ENCODE measurements around the gene LRRC61. TPM values are rescaled to one million over a fixed set of nuclear protein-coding genes. Genes with fewer than 3 reads are reported as not detected.
"Not testable (repeated sequence)": the region's sequence is repeated elsewhere in the genome, so short reads cannot be mapped to it uniquely, and the experiment has no call there.

The LRRC61 gene
- total RNA-seq, 2 donors from 2014 or later, result 0.77 to 27.0 TPM

GRCh38 chr7:150283608-150284007 lies 39.5 kb upstream of the LRRC61 start:
- WGBS, 2 experiments (ENCODE audit: insufficient coverage in 1 of 2, insufficient read length in 1 of 2), result no CpG with 5 or more reads among the region's 6 CpGs
- not testable (repeated sequence) for H3K36me3 ChIP-seq (ENCODE audit: control insufficient read depth, insufficient read depth, low read length); H3K27me3 Mint-ChIP-seq (ENCODE audit: insufficient read depth)

GRCh38 chr7:150285849-150286754 lies 37.1 kb upstream of the LRRC61 start:
- TF ChIP-seq, protein P1, sequence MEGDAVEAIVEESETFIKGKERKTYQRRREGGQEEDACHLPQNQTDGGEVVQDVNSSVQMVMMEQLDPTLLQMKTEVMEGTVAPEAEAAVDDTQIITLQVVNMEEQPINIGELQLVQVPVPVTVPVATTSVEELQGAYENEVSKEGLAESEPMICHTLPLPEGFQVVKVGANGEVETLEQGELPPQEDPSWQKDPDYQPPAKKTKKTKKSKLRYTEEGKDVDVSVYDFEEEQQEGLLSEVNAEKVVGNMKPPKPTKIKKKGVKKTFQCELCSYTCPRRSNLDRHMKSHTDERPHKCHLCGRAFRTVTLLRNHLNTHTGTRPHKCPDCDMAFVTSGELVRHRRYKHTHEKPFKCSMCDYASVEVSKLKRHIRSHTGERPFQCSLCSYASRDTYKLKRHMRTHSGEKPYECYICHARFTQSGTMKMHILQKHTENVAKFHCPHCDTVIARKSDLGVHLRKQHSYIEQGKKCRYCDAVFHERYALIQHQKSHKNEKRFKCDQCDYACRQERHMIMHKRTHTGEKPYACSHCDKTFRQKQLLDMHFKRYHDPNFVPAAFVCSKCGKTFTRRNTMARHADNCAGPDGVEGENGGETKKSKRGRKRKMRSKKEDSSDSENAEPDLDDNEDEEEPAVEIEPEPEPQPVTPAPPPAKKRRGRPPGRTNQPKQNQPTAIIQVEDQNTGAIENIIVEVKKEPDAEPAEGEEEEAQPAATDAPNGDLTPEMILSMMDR (conservative IDR thresholded peaks at IDR 0.05), result peak; percentile 75
- H3K27me3 Mint-ChIP-seq (ENCODE audit: insufficient read depth); H3K9me3 ChIP-seq (ENCODE audit: control insufficient read depth, low read length); H3K4me3 Mint-ChIP-seq; H3K36me3 Mint-ChIP-seq (ENCODE audit: low read depth); H3K36me3 ChIP-seq (ENCODE audit: control insufficient read depth, insufficient read depth, low read length); H3K4me3 ChIP-seq (ENCODE audit: low read length); H3K27me3 ChIP-seq (ENCODE audit: control insufficient read depth, insufficient read depth, low read length, poor library complexity, severe bottlenecking); H3K9me3 Mint-ChIP-seq; H3K9ac ChIP-seq (ENCODE audit: extremely low read depth, low read length, poor library complexity, severe bottlenecking); H3K4me1 Mint-ChIP-seq; H3K27ac ChIP-seq (ENCODE audit: low read depth, low read length); H3K4me1 ChIP-seq (ENCODE audit: control insufficient read depth, insufficient read depth, low read length); H3K27ac Mint-ChIP-seq: not testable (repeated sequence)
- DNase-seq, result peak; percentile 61
- WGBS, 2 experiments (ENCODE audit: insufficient coverage in 1 of 2, insufficient read length in 1 of 2), result 37% methylated on average over 14 of the region's 16 CpGs; no CpG with 5 or more reads in 1 of the 2 experiments

More at GRCh38 chr7:150283608-150284007, 39.5 kb upstream of the LRRC61 start:
- not testable (repeated sequence) for H3K27ac Mint-ChIP-seq; H3K4me3 ChIP-seq (ENCODE audit: low read length); H3K4me3 Mint-ChIP-seq; H3K9me3 ChIP-seq (ENCODE audit: control insufficient read depth, low read length); H3K27me3 ChIP-seq (ENCODE audit: control insufficient read depth, insufficient read depth, low read length, poor library complexity, severe bottlenecking); H3K27ac ChIP-seq (ENCODE audit: low read depth, low read length); H3K4me1 Mint-ChIP-seq; H3K4me1 ChIP-seq (ENCODE audit: control insufficient read depth, insufficient read depth, low read length); DNase-seq; H3K9ac ChIP-seq (ENCODE audit: extremely low read depth, low read length, poor library complexity, severe bottlenecking); H3K36me3 Mint-ChIP-seq (ENCODE audit: low read depth); H3K9me3 Mint-ChIP-seq

DNA sequence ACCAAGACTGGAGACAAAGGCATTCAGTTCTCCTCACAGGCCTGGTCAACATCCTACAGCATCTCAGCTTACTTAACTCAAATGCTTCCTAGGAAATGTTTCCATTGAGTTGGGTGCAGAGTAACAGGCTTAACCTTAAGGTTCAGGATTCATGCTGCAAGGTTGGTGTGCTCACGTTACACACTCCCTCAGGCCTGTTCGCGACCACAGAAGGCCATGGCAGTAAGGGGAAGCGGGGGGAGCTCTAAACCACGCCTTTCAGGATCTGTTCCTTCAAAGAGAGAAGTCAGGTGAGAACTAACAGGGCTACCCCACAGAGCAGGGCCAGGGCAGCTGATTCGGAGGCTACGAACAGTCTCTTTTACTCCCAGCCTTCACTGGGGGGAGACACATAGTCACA lies 35.3 kb upstream of the LRRC61 start:
- not testable (repeated sequence) for H3K27ac Mint-ChIP-seq; DNase-seq; H3K36me3 Mint-ChIP-seq (ENCODE audit: low read depth); H3K4me1 ChIP-seq (ENCODE audit: control insufficient read depth, insufficient read depth, low read length); H3K27me3 ChIP-seq (ENCODE audit: control insufficient read depth, insufficient read depth, low read length, poor library complexity, severe bottlenecking); H3K9ac ChIP-seq (ENCODE audit: extremely low read depth, low read length, poor library complexity, severe bottlenecking); H3K4me3 ChIP-seq (ENCODE audit: low read length); H3K27ac ChIP-seq (ENCODE audit: low read depth, low read length); H3K27me3 Mint-ChIP-seq (ENCODE audit: insufficient read depth); H3K36me3 ChIP-seq (ENCODE audit: control insufficient read depth, insufficient read depth, low read length); H3K4me3 Mint-ChIP-seq; H3K9me3 Mint-ChIP-seq; H3K9me3 ChIP-seq (ENCODE audit: control insufficient read depth, low read length); H3K4me1 Mint-ChIP-seq
- WGBS, 2 experiments (ENCODE audit: insufficient coverage in 1 of 2, insufficient read length in 1 of 2), result 78% methylated on average over 7 of the region's 7 CpGs; no CpG with 5 or more reads in 1 of the 2 experiments

- not testable (repeated sequence) for H3K36me3 Mint-ChIP-seq (ENCODE audit: low read depth); H3K9me3 Mint-ChIP-seq; H3K9me3 ChIP-seq (ENCODE audit: control insufficient read depth, low read length); H3K27me3 Mint-ChIP-seq (ENCODE audit: insufficient read depth); H3K27ac ChIP-seq (ENCODE audit: low read depth, low read length); H3K4me1 ChIP-seq (ENCODE audit: control insufficient read depth, insufficient read depth, low read length); DNase-seq; H3K4me3 Mint-ChIP-seq; H3K27ac Mint-ChIP-seq; H3K27me3 ChIP-seq (ENCODE audit: control insufficient read depth, insufficient read depth, low read length, poor library complexity, severe bottlenecking); H3K4me3 ChIP-seq (ENCODE audit: low read length); H3K36me3 ChIP-seq (ENCODE audit: control insufficient read depth, insufficient read depth, low read length); H3K9ac ChIP-seq (ENCODE audit: extremely low read depth, low read length, poor library complexity, severe bottlenecking); H3K4me1 Mint-ChIP-seq
- WGBS, 2 experiments (ENCODE audit: insufficient coverage in 1 of 2, insufficient read length in 1 of 2), result 91 to 100% methylated on average over 3 to 4 of the region's 6 CpGs
Measured at GRCh38 chr7:150288816-150289215, 34.3 kb upstream of the LRRC61 start.

DNA sequence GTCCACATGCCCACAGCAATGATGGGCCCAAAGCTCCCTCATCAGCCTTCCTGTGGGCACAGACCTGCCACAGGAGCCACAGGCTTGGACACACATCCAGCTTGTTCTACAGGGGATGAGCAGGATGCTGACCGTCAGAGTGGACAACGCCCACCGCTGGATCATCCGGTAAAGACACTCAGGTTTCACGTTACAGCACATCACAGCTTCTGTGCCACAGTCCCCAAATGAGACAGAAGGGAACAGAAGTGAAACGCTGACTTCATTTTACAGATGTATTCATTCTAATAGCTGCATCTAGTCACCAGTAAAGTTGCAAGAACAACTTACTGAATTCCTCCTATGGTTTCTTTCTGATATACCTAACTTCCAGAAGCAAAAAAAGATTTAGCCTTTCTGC lies 32.8 kb upstream of the LRRC61 start:
- H3K27me3 ChIP-seq (ENCODE audit: control insufficient read depth, insufficient read depth, low read length, poor library complexity, severe bottlenecking); H3K36me3 ChIP-seq (ENCODE audit: control insufficient read depth, insufficient read depth, low read length); H3K27ac Mint-ChIP-seq; H3K9me3 Mint-ChIP-seq; H3K9ac ChIP-seq (ENCODE audit: extremely low read depth, low read length, poor library complexity, severe bottlenecking); H3K36me3 Mint-ChIP-seq (ENCODE audit: low read depth); H3K9me3 ChIP-seq (ENCODE audit: control insufficient read depth, low read length); H3K27ac ChIP-seq (ENCODE audit: low read depth, low read length); H3K4me1 ChIP-seq (ENCODE audit: control insufficient read depth, insufficient read depth, low read length); H3K27me3 Mint-ChIP-seq (ENCODE audit: insufficient read depth); H3K4me1 Mint-ChIP-seq; H3K4me3 ChIP-seq (ENCODE audit: low read length); DNase-seq; H3K4me3 Mint-ChIP-seq: not testable (repeated sequence)
- WGBS, 2 experiments (ENCODE audit: insufficient coverage in 1 of 2, insufficient read length in 1 of 2), result 78% methylated on average over 6 of the region's 6 CpGs; no CpG with 5 or more reads in 1 of the 2 experiments

DNA sequence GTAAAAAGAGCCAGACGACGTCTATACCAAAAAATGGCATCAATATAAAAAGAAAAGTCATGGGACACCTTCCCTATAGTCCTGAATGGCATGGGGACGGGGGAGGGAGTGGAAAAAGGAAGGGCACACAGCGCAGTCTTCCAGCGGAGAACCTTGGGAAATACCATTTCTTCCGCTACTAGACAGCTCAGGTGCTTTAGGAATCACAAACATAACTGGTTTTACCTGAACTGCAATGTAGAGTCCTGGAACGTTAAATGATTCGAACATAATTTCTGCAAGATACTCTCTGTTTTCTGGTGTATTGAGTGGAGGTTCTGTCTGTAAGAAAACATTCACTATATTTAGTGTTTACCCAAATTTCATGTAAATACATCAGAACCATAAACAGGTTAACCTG lies 28.1 kb upstream of the LRRC61 start:
- H3K9me3 Mint-ChIP-seq; H3K4me1 ChIP-seq (ENCODE audit: control insufficient read depth, insufficient read depth, low read length); H3K9me3 ChIP-seq (ENCODE audit: control insufficient read depth, low read length); H3K27ac ChIP-seq (ENCODE audit: low read depth, low read length); H3K27me3 Mint-ChIP-seq (ENCODE audit: insufficient read depth); H3K36me3 Mint-ChIP-seq (ENCODE audit: low read depth); H3K4me3 ChIP-seq (ENCODE audit: low read length); H3K4me1 Mint-ChIP-seq; H3K36me3 ChIP-seq (ENCODE audit: control insufficient read depth, insufficient read depth, low read length); H3K27ac Mint-ChIP-seq; H3K4me3 Mint-ChIP-seq; H3K27me3 ChIP-seq (ENCODE audit: control insufficient read depth, insufficient read depth, low read length, poor library complexity, severe bottlenecking); H3K9ac ChIP-seq (ENCODE audit: extremely low read depth, low read length, poor library complexity, severe bottlenecking); DNase-seq: not testable (repeated sequence)
- WGBS, 2 experiments (ENCODE audit: insufficient coverage in 1 of 2, insufficient read length in 1 of 2), result 80 to 94% methylated on average over 1 to 8 of the region's 8 CpGs

Data from endodermal cell (in vitro differentiated cells).